GM12875 (cell line): ENCODE results near the gene SLC17A3.
A peak's percentile ranks its signal among the peaks of the same experiment; 100 is the strongest.

Experiments
- H3K4me3 ChIP-seq: one replicate; pipeline ENCODE4 v1.5.1; 2011; ENCODE audit warnings: low read depth, low read length, control low read depth
- TF ChIP-seq, protein P1 (sequence below): IDR thresholded peaks from 2 replicates; pipeline ENCODE4 v1.5.1; 2011; ENCODE audit warnings: low read depth, mild to moderate bottlenecking, control low read depth, inconsistent platforms, low read length, moderate library complexity, borderline replicate concordance; ENCODE audit not compliant: insufficient read depth

SLC17A3 gene

DNA sequence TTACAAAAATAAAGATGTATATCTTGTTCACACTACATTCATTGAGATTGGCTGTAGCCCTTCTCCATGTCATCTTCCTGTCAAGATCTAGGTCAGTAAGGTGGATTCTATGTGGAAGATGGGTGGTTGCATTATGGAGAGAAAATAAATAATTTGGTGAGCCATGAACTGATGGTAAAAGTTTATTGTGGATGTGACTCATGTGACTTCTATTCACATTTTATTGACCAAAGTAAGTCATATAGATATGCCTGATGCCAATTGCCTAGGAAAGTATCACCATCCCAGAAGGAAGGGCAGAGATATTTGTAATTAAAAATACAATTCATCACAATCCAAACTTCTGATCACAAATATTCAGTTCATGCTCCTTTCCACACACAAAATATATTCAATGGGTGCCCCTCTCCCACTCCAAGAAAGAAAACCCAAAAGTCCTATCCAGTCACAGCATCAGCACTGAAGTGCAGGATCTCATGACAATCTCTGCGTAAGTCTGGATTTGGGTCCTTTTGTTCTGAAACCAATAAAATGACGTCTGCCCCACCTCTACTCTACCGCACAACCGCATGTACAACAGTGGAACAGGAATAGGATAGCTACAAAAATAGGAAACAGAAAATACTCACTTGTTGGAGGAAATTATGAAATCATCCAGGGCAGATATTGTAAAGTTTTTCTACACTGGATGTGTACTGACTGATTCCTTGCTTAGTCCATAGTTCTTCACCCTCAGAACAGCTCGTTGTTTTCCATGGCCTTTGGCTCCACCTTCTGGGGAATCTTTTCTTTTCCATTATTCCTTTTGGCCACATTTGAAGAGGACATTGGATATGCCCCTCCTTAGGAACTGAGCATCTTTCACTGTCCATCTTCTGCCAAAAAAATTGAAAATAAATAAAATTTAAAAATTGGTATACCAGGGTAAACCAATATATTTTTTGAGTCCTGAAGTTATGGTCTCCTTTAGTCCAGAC is 16.1 kb upstream of the SLC17A3 start:
- TF ChIP-seq, protein P1, sequence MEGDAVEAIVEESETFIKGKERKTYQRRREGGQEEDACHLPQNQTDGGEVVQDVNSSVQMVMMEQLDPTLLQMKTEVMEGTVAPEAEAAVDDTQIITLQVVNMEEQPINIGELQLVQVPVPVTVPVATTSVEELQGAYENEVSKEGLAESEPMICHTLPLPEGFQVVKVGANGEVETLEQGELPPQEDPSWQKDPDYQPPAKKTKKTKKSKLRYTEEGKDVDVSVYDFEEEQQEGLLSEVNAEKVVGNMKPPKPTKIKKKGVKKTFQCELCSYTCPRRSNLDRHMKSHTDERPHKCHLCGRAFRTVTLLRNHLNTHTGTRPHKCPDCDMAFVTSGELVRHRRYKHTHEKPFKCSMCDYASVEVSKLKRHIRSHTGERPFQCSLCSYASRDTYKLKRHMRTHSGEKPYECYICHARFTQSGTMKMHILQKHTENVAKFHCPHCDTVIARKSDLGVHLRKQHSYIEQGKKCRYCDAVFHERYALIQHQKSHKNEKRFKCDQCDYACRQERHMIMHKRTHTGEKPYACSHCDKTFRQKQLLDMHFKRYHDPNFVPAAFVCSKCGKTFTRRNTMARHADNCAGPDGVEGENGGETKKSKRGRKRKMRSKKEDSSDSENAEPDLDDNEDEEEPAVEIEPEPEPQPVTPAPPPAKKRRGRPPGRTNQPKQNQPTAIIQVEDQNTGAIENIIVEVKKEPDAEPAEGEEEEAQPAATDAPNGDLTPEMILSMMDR, result 0 out of 2 replicates have a peak, but pooled peaks have one; percentile 5
- H3K4me3 ChIP-seq, result no peak overlapping the region

DNA sequence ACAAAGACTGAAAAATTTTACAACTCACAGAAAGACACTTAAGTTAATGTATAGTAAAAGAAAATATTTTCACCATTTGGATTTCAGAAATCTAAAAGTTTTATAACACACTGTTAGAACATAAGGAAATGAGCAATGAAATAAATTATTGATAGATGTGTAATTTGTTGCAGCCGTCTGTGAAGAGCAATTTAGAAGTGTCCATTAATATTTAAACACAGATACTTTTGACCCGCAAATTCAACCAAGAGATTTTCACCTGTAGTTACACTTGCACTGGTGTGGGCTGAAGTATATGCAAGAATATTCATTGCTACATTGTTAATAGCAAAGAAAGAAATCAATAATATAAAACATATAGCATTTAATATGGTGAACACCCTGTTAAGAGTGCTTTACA is 14.6 kb upstream of the SLC17A3 start:
- H3K4me3 ChIP-seq, result no peak overlapping the region
- TF ChIP-seq, protein P1, result no peak

DNA sequence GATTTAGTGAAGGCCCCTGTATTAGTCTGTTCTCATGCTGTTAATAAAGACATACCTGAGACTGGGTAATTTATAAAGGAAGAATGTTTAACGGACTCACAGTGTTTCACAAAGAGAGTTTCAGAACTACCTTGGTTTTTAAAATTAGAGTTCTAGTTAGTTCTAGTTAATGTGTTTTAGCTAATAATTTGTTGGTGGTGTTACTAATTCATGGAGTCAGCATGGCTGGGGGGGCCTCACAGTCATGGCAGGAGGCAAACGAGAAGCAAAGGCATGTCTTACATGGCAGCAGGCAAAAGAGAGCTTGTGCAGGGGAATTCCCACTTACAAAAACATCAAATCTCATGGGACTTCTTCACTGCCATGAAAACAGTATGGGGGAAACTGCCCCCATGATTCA is 12.0 kb upstream of the SLC17A3 start:
- TF ChIP-seq, protein P1, result no peak
- H3K4me3 ChIP-seq, result no peak overlapping the region

DNA sequence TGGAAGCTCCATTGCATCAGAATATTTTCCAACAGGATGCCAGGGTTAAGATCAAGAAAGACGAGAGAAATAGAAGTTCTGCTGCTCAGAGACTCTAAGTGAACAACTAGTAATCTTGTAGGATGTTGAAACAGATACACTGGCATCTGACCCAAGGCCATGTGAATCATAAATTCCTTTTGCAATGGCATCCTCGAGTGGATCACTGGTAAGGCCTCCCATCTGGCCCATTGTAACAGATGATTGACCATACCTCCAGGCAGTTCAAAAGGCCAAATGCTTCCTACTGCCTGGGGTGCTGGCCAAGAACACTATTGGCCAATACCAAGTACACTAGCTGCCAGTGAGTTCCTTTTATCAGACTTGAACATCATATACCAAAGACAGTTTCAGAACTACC is 9.9 kb upstream of the SLC17A3 start:
- H3K4me3 ChIP-seq, result no peak overlapping the region
- TF ChIP-seq, protein P1, result no peak

DNA sequence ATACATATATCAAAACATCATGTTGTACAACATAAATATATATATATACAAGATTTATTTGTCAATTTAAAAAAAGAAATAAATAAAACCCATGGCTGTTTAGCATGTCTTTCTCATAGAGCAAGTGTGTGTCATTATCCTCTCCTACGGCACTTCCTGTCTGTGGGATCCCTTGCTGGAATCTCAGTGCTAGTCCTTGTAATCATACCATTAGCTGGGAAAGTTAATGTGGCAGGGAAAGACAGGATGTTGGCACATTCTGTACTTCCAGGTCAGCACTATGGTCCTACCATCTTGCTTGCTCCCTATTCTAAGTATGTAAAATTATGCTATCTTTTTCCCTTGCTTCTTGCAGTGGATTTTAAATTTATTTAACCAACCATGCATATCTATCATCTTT is 9.5 kb upstream of the SLC17A3 start:
- TF ChIP-seq, protein P1, result no peak
- no peak overlapping the region for H3K4me3 ChIP-seq

DNA sequence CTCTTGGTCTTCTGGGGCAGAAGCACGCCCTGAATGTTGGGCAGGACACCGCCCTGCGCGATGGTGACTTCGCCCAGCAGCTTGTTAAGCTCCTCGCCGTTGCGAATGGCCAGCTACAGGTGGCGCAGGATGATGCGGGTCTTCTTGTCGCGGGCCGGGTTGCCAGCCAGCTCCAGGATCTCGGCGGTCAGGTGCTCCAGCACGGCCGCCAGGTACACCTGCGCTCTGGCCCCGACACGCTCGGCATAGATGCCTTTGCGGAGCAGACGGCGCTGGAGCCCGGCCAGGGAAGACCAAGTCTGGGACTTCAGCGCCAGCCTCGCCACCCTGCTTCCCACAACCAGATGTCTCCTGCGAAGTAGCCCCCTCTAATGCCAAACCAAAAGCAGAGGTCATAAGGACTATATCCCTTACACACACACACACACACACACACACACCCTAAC is 8.0 kb upstream of the SLC17A3 start:
- no peak overlapping the region for H3K4me3 ChIP-seq
- TF ChIP-seq, protein P1, result no peak

DNA sequence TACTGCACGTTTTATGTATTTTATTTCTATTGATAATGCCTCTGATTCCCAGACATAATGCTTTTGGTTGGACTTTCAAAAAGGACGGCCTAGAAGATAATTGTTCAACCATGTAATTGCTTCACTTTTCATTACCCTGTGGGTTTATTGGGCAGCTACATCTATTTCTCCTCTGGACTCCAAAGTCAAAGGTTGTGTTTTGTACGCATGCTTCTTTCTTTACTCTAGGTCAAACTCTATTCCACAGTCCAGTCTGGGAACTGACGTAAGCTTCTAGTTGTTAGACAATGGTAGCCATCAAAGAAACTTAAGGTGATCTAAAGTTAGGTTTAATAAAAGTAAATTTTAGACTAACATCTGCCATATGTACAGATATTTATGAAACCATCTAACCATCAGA is 6.6 kb upstream of the SLC17A3 start:
- TF ChIP-seq, protein P1, result no peak
- no peak overlapping the region for H3K4me3 ChIP-seq
